Tibial nerve (tissue), 4 donors: Measurements from ENCODE around the gene TRIM60. TPM values are rescaled to one million over a fixed set of nuclear protein-coding genes. Genes with fewer than 3 reads are reported as not detected.
"Not testable (repeated sequence)": the region's sequence is repeated elsewhere in the genome, so short reads cannot be mapped to it uniquely, and the experiment has no call there.

Experiments used
- DNase-seq, 2 donors: peaks; one replicate each; pipeline ENCODE4 v3.0.0-alpha.2; 2019; ENCODE audit warnings: low spot score in 2 of 2
- H3K27ac ChIP-seq, 4 donors: fragments of 200-600 bp; sonication (generic) in 3 of 4; one replicate each; pipeline ENCODE4 v1.5.1; 2017 to 2019; ENCODE audit warnings: mild to moderate bottlenecking in 1 of 4
- H3K27me3 ChIP-seq, 2 donors: fragments of 200-600 bp; sonication (generic) in 1 of 2; one replicate each; pipeline versions ENCODE4 v1.5.1 to v1.6.0; 2017 to 2019
- H3K36me3 ChIP-seq, 3 donors: fragments of 200-600 bp; sonication (generic); one replicate each; pipeline ENCODE4 v1.5.1; 2018 to 2019
- H3K4me1 ChIP-seq, 4 donors: fragments of 200-600 bp; sonication (generic) in 3 of 4; one replicate each; pipeline ENCODE4 v1.5.1; 2017 to 2019
- H3K4me3 ChIP-seq, 4 donors: fragments of 200-600 bp; sonication (generic) in 3 of 4; one replicate each; pipeline ENCODE4 v1.5.1; 2017 to 2019; ENCODE audit warnings: mild to moderate bottlenecking in 1 of 4, moderate library complexity in 1 of 4
- H3K9me3 ChIP-seq, 4 donors: fragments of 200-600 bp; sonication (generic) in 3 of 4; one replicate each; pipeline ENCODE4 v1.5.1; 2017 to 2019
- EP300 ChIP-seq, 2 donors: sonication (generic); formaldehyde crosslinking; IDR thresholded peaks; one replicate each; pipeline ENCODE4 v1.6.1; 2017; ENCODE audit warnings: antibody characterized with exemption in 2 of 2, mild to moderate bottlenecking in 1 of 2
- POLR2A ChIP-seq, 2 donors: fragments of 450-650 bp; IDR thresholded peaks; one replicate each; pipeline ENCODE4 v1.6.1; 2017; ENCODE audit warnings: antibody characterized with exemption in 2 of 2, mild to moderate bottlenecking in 2 of 2, moderate library complexity in 2 of 2
- WGBS, 2 donors: methylation state at CpG; one replicate each; pipeline ENCODE4 v1.1.5; 2018; 5-methylcytosine and 5-hydroxymethylcytosine counted together
- total RNA-seq, 4 donors: library from RNA; depleted of rRNA; stranded (reverse); fragments of >200 nt; gene quantifications; one replicate each; pipeline ENCODE4 v1.1.0, GENCODE V29; 2016
- TF ChIP-seq, protein P1 (sequence below), 5 experiments: fragments of 200-600 bp in 3 of 5; fragments of 450-650 bp in 2 of 5; sonication (generic) in 3 of 5; IDR thresholded peaks; one replicate each; pipeline ENCODE4 v1.5.1; 2016 to 2019; ENCODE audit warnings: antibody characterized with exemption in 5 of 5, mild to moderate bottlenecking in 3 of 5, moderate library complexity in 2 of 5

The TRIM60 gene
- total RNA-seq, 4 donors from 2014 or later, result 0.90 TPM; not detected in 3

DNA sequence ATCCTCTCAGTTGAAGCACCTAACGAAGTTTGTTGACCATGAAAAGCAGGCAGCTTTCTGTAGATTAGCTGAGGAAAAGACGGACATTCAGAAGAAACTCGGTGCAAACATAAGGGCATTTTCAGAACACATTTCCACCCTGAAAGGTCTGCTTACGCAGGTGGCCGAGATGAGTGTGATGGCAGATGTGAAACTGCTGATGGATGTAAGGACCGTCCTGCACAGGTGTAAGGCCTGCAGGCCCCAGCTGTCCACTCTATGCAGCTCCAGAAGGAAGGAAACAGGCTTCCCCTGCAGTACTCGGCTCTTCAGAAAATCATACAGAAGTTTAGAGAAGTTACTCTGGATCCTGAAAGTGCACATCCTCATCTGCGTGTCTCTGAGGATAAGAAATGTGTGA, 20.8 kb upstream of the TRIM60 start:
- Histone ChIP-seq H3K9me3 (no peaks in the 10 kb centered on the region), H3K4me3 (no peak overlapping the region), H3K36me3 (no peaks in the 10 kb centered on the region), H3K27ac (no peak overlapping the region), H3K27me3 (no peaks in the 10 kb centered on the region), H3K4me1 (no peaks in the 10 kb centered on the region)
- DNase-seq, result no peak
- TF ChIP-seq, protein P1, sequence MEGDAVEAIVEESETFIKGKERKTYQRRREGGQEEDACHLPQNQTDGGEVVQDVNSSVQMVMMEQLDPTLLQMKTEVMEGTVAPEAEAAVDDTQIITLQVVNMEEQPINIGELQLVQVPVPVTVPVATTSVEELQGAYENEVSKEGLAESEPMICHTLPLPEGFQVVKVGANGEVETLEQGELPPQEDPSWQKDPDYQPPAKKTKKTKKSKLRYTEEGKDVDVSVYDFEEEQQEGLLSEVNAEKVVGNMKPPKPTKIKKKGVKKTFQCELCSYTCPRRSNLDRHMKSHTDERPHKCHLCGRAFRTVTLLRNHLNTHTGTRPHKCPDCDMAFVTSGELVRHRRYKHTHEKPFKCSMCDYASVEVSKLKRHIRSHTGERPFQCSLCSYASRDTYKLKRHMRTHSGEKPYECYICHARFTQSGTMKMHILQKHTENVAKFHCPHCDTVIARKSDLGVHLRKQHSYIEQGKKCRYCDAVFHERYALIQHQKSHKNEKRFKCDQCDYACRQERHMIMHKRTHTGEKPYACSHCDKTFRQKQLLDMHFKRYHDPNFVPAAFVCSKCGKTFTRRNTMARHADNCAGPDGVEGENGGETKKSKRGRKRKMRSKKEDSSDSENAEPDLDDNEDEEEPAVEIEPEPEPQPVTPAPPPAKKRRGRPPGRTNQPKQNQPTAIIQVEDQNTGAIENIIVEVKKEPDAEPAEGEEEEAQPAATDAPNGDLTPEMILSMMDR (IDR thresholded peaks at IDR 0.05), result no peak
- TF ChIP-seq EP300 (IDR thresholded peaks at IDR 0.05) (no peak), POLR2A (IDR thresholded peaks at IDR 0.05) (no peak)
- 86% methylated on average over 8 of the region's 8 CpGs for WGBS, 2 donors

- no peak for DNase-seq
- 84 to 87% methylated on average over 5 of the region's 5 CpGs for WGBS, 2 donors
- no peaks in the 10 kb centered on the region for H3K27me3 ChIP-seq
- H3K9me3 ChIP-seq, result no peaks in the 10 kb centered on the region
- TF ChIP-seq POLR2A (IDR thresholded peaks at IDR 0.05) (no peak), EP300 (IDR thresholded peaks at IDR 0.05) (no peak)
- TF ChIP-seq, protein P1 (IDR thresholded peaks at IDR 0.05), result no peak
- H3K27ac ChIP-seq, result no peak overlapping the region
- no peaks in the 10 kb centered on the region for H3K4me1 ChIP-seq
- no peak overlapping the region for H3K4me3 ChIP-seq
- no peaks in the 10 kb centered on the region for H3K36me3 ChIP-seq
Measured at GRCh38 chr4:165011403-165011802, 20.4 kb upstream of the TRIM60 start.

DNA sequence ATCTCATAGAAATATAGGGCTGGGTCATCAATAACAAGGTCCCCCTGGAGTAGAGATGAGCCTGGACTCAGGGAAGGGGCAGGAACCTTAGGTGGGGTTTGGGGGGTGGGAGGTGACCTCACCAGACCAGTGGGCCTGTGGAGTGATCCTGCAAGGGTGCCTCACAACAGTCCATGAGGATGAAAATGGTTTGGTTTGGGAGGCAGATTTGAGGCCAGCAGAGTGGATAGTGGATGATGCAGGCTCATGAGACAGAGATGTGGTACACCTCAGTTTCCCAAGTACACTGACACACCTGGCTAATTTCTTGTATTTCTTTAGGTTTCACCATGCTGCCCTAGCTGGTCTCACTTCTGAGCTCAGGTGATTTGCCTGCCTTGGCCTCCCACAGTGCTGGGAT, 18.1 kb upstream of the TRIM60 start:
- H3K27ac ChIP-seq, result no peak overlapping the region
- no peak for DNase-seq
- H3K36me3 ChIP-seq, result no peaks in the 10 kb centered on the region
- H3K4me1 ChIP-seq, result no peaks in the 10 kb centered on the region
- H3K27me3 ChIP-seq, result no peaks in the 10 kb centered on the region
- no peaks in the 10 kb centered on the region for H3K9me3 ChIP-seq
- TF ChIP-seq POLR2A (IDR thresholded peaks at IDR 0.05) (no peak), EP300 (IDR thresholded peaks at IDR 0.05) (no peak)
- TF ChIP-seq, protein P1 (IDR thresholded peaks at IDR 0.05), result no peak
- H3K4me3 ChIP-seq, result no peak overlapping the region

GRCh38 chr4:165016971-165017370, 14.8 kb upstream of the TRIM60 start:
- Histone ChIP-seq H3K27me3 (no peaks in the 10 kb centered on the region), H3K4me1 (no peaks in the 10 kb centered on the region), H3K36me3 (no peaks in the 10 kb centered on the region), H3K27ac (no peak overlapping the region), H3K4me3 (no peak overlapping the region), H3K9me3 (no peaks in the 10 kb centered on the region)
- 76 to 78% methylated on average over 5 of the region's 5 CpGs for WGBS, 2 donors
- DNase-seq, result no peak
- TF ChIP-seq EP300 (IDR thresholded peaks at IDR 0.05), result no peak
- TF ChIP-seq, protein P1 (IDR thresholded peaks at IDR 0.05), result no peak
- TF ChIP-seq POLR2A (IDR thresholded peaks at IDR 0.05), result no peak

- not testable (repeated sequence) for H3K27ac ChIP-seq, H3K4me1 ChIP-seq, H3K9me3 ChIP-seq, DNase-seq, H3K4me3 ChIP-seq, H3K27me3 ChIP-seq, H3K36me3 ChIP-seq
- 98 to 100% methylated on average over 5 to 9 of the region's 30 CpGs for WGBS, 2 donors
Measured at GRCh38 chr4:165019995-165020394, 11.8 kb upstream of the TRIM60 start.

- H3K4me3 ChIP-seq, DNase-seq, H3K36me3 ChIP-seq, H3K27ac ChIP-seq, H3K9me3 ChIP-seq, H3K27me3 ChIP-seq, H3K4me1 ChIP-seq: not testable (repeated sequence)
- 92 to 93% methylated on average over 8 of the region's 8 CpGs for WGBS, 2 donors
Measured at GRCh38 chr4:165025782-165026181, 6.0 kb upstream of the TRIM60 start.
